CD14-positive monocyte (primary cell): ENCODE data around the gene KLHL42. TPM values are rescaled to one million over a fixed set of nuclear protein-coding genes. Genes with fewer than 3 reads are reported as not detected.
A peak's percentile ranks its signal among the peaks of the same experiment; 100 is the strongest.

Experiments used
- DNase-seq, 3 donors: peaks; one replicate each; pipeline ENCODE4 v3.0.0-alpha.2; 2011 to 2022
- H2AFZ ChIP-seq: 2 replicates; pipeline ENCODE4 v1.6.0; 2012; ENCODE audit warnings: mild to moderate bottlenecking, low read depth, low read length, inconsistent platforms; ENCODE audit not compliant: insufficient read depth, poor library complexity, severe bottlenecking
- H3K27ac ChIP-seq, 2 donors: 1 replicate in 1 of 2; 2 replicates in 1 of 2; pipeline ENCODE4 v1.5.1; 2012 to 2013; ENCODE audit warnings: low read length in 2 of 2, control low read depth in 1 of 2, inconsistent platforms in 1 of 2, low read depth in 1 of 2, mild to moderate bottlenecking in 1 of 2
- H3K27me3 ChIP-seq, 2 donors: one replicate each; pipeline versions ENCODE4 v1.6.0 to v1.6.1; 2011 to 2013; ENCODE audit warnings: low read length in 2 of 2; ENCODE audit not compliant: control insufficient read depth in 2 of 2, insufficient read depth in 2 of 2
- H3K36me3 ChIP-seq, 2 donors: replicated peaks in 1 of 2; 1 replicate in 1 of 2; 2 replicates in 1 of 2; pipeline versions ENCODE4 v1.5.1 to v1.6.1; 2012 to 2013; ENCODE audit warnings: low read length in 2 of 2, control low read depth in 1 of 2, inconsistent platforms in 1 of 2, mild to moderate bottlenecking in 1 of 2; ENCODE audit not compliant: insufficient read depth in 2 of 2, control insufficient read depth in 1 of 2
- H3K4me1 ChIP-seq, 2 donors: 1 replicate in 1 of 2; 2 replicates in 1 of 2; pipeline versions ENCODE4 v1.5.1 to v1.6.1; 2012 to 2013; ENCODE audit warnings: low read length in 2 of 2, control low read depth in 1 of 2, inconsistent platforms in 1 of 2, mild to moderate bottlenecking in 1 of 2, moderate library complexity in 1 of 2; ENCODE audit not compliant: insufficient read depth in 2 of 2, control insufficient read depth in 1 of 2
- H3K4me2 ChIP-seq: replicated peaks from 2 replicates; pipeline ENCODE3; 2012; ENCODE audit warnings: low read length, moderate library complexity, mild to moderate bottlenecking; ENCODE audit not compliant: poor library complexity, severe bottlenecking; ENCODE audit errors: extremely low read depth
- H3K4me3 ChIP-seq, 3 experiments: fragments of 200-600 bp in 1 of 3; sonication (generic) in 1 of 3; replicated peaks in 1 of 3; 1 replicate in 2 of 3; 2 replicates in 1 of 3; pipeline ENCODE4 v1.5.1; 2011 to 2013; ENCODE audit warnings: low read length in 3 of 3, mild to moderate bottlenecking in 3 of 3, control low read depth in 2 of 3, low read depth in 2 of 3, inconsistent platforms in 1 of 3, moderate library complexity in 1 of 3
- H3K79me2 ChIP-seq: 2 replicates; pipeline ENCODE4 v1.6.0; 2012; ENCODE audit warnings: mild to moderate bottlenecking, control low read depth, inconsistent platforms, low read length, moderate library complexity; ENCODE audit not compliant: insufficient read depth
- H3K9ac ChIP-seq: 2 replicates; pipeline ENCODE4 v1.6.0; 2017; ENCODE audit warnings: low read length, mild to moderate bottlenecking; ENCODE audit not compliant: insufficient read depth, poor library complexity, severe bottlenecking
- H3K9me3 ChIP-seq, 2 donors: replicated peaks in 1 of 2; 1 replicate in 1 of 2; 2 replicates in 1 of 2; pipeline versions ENCODE4 v1.5.1 to v1.6.1; 2012 to 2013; ENCODE audit warnings: low read length in 2 of 2, control low read depth in 1 of 2; ENCODE audit not compliant: control insufficient read depth in 1 of 2, insufficient read depth in 1 of 2
- H4K20me1 ChIP-seq: 2 replicates; pipeline ENCODE4 v1.6.0; 2012; ENCODE audit warnings: mild to moderate bottlenecking, low read length, control low read depth, moderate library complexity; ENCODE audit not compliant: insufficient read depth
- H3K27ac Mint-ChIP-seq, 7 donors: one replicate each; pipeline ENCODE4 v1.8.0; 2020; ENCODE audit warnings: mild to moderate bottlenecking in 7 of 7, mixed read lengths in 7 of 7, moderate library complexity in 6 of 7, inconsistent platforms in 2 of 7
- H3K27me3 Mint-ChIP-seq, 3 donors: one replicate each; pipeline ENCODE4 v1.8.0; 2021 to 2022; ENCODE audit warnings: low read depth in 3 of 3, mild to moderate bottlenecking in 3 of 3, mixed read lengths in 3 of 3, moderate library complexity in 3 of 3, inconsistent platforms in 1 of 3
- H3K36me3 Mint-ChIP-seq, 2 donors: one replicate each; pipeline ENCODE4 v1.8.0; 2020; ENCODE audit warnings: mixed read lengths in 2 of 2, inconsistent platforms in 1 of 2, mild to moderate bottlenecking in 1 of 2
- H3K4me1 Mint-ChIP-seq: one replicate; pipeline ENCODE4 v1.8.0; 2020; ENCODE audit warnings: mild to moderate bottlenecking, mixed read lengths
- H3K4me3 Mint-ChIP-seq, 2 donors: one replicate each; pipeline ENCODE4 v1.8.0; 2020; ENCODE audit warnings: mild to moderate bottlenecking in 2 of 2, mixed read lengths in 2 of 2, moderate library complexity in 1 of 2
- H3K9me3 Mint-ChIP-seq, 7 donors: one replicate each; pipeline ENCODE4 v1.8.0; 2020 to 2022; ENCODE audit warnings: mixed read lengths in 7 of 7, mild to moderate bottlenecking in 6 of 7, moderate library complexity in 6 of 7, inconsistent platforms in 2 of 7
- CTCF ChIP-seq: fragments of 200-600 bp; IDR thresholded peaks from one replicate; pipeline ENCODE4 v1.8.0; 2022; ENCODE audit warnings: antibody characterized with exemption, mild to moderate bottlenecking
- WGBS: methylation state at CpG from one replicate; pipeline ENCODE4 v1.1.5; 2013; ENCODE audit warnings: missing lambda C conversion rate; ENCODE audit not compliant: insufficient coverage; 5-methylcytosine and 5-hydroxymethylcytosine counted together
- intact Hi-C, 2 donors: fragments of 100-400 bp; cut with micrococcal nuclease; formaldehyde crosslinking; loops; one replicate each; pipeline versions ENCODE4 v1.15.0 to v1.15.1; 2023
- polyA plus RNA-seq, 3 donors: library from polyadenylated mRNA; depleted of rRNA in 1 of 3; unstranded in 2 of 3; stranded (reverse) in 1 of 3; fragments of 300-500 nt in 2 of 3; fragments of >200 nt in 1 of 3; fragmentation: Illumina TruSeq in 2 of 3; gene quantifications; 1 replicate in 2 of 3; 2 replicates in 1 of 3; pipeline ENCODE4 v1.2.3, GENCODE V29; 2012 to 2021

Gene KLHL42
- polyA plus RNA-seq, 3 donors = 4.1 to 9.9 (median 7.5) TPM

GRCh38 chr12:27780612-27781408 lies 777 bp downstream of the KLHL42 start:
- Histone ChIP-seq H3K9ac (peak overlapping the region; percentile 75), H3K79me2 (peaks cover 40% of the 10 kb centered on the region), H3K27ac (peak overlapping the region in 1 of 2 donors; percentile 60), H3K27me3 (no peaks in the 10 kb centered on the region), H4K20me1 (no peaks in the 10 kb centered on the region), H3K36me3 (no peaks in the 10 kb centered on the region), H2AFZ (peak overlapping the region; percentile 97), H3K9me3 (no peaks in the 10 kb centered on the region), H3K4me2 (peak overlapping the region; percentile 88), H3K4me1 (peaks cover 20% of the 10 kb centered on the region in 2 donors), H3K4me3 (peak overlapping the region; percentile 54 to 77 (median 65))
- Mint-ChIP-seq H3K27ac (peak overlapping the region in 2 of 7 donors; percentile 54 to 68), H3K36me3 (peaks cover 5 to 7% of the 10 kb centered on the region in 2 donors), H3K4me3 (peak overlapping the region; percentile 77 to 84), H3K4me1 (peaks cover 37% of the 10 kb centered on the region), H3K9me3 (peaks cover 0 to 2% (median 0%) of the 10 kb centered on the region in 7 donors), H3K27me3 (peaks cover 3 to 4% (median 4%) of the 10 kb centered on the region in 3 donors)
- TF ChIP-seq CTCF = no peak
- 23% methylated on average over 21 of the region's 27 CpGs for WGBS
- intact Hi-C loops = no loop called here
- DNase-seq = no peak

GRCh38 chr12:27781680-27782079 lies 1.6 kb downstream of the KLHL42 start:
- no peak overlapping the region for H3K4me2 ChIP-seq
- H3K9ac ChIP-seq = no peak overlapping the region
- H3K9me3 ChIP-seq = no peaks in the 10 kb centered on the region
- intact Hi-C loops = no loop called here
- H2AFZ ChIP-seq = no peak overlapping the region
- H3K79me2 ChIP-seq = peaks cover 40% of the 10 kb centered on the region
- Mint-ChIP-seq H3K27me3 (peaks cover 3 to 4% (median 4%) of the 10 kb centered on the region in 3 donors), H3K27ac (peak overlapping the region in 1 of 7 donors; percentile 14), H3K4me1 (peaks cover 44% of the 10 kb centered on the region), H3K9me3 (peaks cover 0 to 2% (median 0%) of the 10 kb centered on the region in 7 donors), H3K4me3 (no peak overlapping the region), H3K36me3 (peaks cover 5 to 7% of the 10 kb centered on the region in 2 donors)
- H3K27me3 ChIP-seq = no peaks in the 10 kb centered on the region
- peaks cover 28% of the 10 kb centered on the region in 2 donors for H3K4me1 ChIP-seq
- no peak overlapping the region for H3K4me3 ChIP-seq
- no peak overlapping the region for H3K27ac ChIP-seq
- no peaks in the 10 kb centered on the region for H4K20me1 ChIP-seq
- TF ChIP-seq CTCF = no peak
- no peak for DNase-seq
- H3K36me3 ChIP-seq = no peaks in the 10 kb centered on the region
- no CpG with 5 or more reads among the region's 5 CpGs for WGBS
